HG03095 (cell line): Measurements from ENCODE around the gene ZSCAN21.

Experiments
- ATAC-seq: cut with Tn5 transposase; IDR thresholded peaks from one replicate; pipeline ENCODE4 v1.9.1; 2021; ENCODE audit warnings: moderate library complexity; ENCODE audit not compliant: unreplicated experiment

ZSCAN21 gene

DNA sequence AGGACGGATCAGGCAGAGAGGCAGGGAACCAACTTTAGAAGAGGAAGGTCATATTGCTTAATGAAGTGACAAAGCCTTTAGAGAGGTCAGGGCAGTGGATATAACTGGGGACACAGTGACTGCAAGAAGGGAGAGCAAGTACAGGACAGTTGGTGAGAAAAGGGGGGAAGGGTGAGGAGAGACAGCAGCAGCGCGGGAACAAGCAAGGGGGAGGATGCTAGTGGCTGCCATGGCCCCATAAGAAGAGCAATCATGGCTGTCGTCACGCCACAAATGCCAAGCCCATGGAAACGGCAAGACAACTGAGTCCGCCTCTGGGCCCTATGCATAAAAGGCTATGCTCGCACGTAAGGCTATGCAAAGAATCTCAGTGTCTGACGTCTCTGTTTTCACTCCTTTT is 22.9 kb downstream of the ZSCAN21 start:
- ATAC-seq, result no peak

DNA sequence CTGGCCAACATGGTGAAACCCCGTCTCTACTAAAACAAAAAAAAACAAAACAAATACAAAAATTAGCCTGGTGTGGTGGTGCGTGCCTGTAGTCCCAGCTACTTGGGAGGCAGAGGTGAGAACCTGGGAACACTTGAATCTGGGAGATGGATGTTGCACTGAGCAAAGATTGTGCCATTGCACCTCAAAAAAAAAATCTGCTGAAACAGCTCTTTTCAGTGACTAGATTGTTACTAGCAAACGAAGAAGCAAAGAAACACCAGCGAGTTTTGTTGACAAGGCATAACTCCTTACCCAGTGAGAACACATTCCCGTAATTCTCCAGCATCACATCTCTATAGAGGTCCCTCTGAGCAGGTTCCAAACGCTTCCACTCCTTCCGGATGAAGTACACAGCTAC is 25.3 kb downstream of the ZSCAN21 start:
- ATAC-seq, result no peak

DNA sequence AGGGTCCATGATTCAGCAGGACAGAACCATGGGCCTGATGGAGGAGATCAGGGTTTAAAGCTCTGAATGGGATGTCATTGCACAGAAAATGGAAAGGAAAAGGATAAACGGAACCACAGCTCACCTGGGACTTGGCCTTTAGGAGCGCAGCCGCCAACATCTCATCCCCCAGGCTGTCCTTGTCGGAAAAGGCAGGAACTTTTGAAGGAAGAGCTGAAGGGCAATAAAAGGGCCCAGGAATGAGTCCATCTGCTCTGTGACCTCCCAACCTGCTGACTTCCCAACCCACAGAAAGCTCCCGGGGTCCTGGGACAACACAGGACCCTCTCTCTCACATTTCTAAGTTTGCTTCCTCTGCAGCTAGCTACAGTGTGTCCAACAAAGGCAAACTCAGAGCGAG is 25.8 kb downstream of the ZSCAN21 start:
- ATAC-seq, result no peak

DNA sequence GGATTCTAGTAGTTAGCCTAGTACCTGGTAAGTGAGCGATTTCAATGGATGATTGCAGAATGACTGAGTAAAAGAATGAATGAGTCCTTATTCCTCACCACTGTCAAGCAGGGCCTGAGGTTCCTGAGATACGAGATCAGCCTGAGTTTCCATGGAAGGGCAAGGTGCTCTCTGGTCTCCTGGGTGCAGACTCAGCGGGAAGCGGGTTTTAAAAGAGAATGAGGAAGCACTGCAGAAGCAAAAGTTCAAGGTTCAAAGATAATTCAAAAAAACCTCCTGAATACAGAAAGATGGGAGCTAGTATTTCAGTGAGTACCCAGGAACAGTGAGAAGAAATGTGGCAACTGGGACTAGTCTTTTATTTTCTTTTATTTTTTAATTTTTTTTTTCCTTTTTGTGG is 27.6 kb downstream of the ZSCAN21 start:
- no peak for ATAC-seq

DNA sequence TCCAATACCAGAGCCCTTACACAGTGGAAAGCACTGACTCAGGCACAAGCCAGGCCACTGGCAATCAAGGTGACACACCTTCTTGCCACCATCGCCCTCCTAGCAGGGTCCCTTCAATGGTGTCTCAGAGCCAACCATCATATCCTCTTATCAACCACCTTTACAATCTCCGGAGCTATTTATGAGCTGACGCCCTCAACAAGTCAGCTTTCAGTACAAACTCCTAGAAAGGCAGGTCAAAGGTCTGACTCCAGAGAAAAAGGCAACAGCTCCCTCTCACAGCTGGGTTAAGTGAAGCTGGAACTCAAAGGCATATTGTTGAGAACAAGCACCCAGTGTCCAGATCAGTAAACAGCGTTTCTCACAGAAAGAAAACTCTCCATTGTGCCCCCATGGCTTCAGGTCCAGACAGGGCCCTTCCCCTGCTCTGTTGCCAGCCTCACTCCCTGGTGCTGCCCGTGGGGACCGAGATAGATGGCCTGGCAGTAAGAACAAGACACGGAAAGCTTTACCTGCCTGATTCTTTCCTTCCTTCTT is 29.5 kb downstream of the ZSCAN21 start:
- no peak for ATAC-seq

DNA sequence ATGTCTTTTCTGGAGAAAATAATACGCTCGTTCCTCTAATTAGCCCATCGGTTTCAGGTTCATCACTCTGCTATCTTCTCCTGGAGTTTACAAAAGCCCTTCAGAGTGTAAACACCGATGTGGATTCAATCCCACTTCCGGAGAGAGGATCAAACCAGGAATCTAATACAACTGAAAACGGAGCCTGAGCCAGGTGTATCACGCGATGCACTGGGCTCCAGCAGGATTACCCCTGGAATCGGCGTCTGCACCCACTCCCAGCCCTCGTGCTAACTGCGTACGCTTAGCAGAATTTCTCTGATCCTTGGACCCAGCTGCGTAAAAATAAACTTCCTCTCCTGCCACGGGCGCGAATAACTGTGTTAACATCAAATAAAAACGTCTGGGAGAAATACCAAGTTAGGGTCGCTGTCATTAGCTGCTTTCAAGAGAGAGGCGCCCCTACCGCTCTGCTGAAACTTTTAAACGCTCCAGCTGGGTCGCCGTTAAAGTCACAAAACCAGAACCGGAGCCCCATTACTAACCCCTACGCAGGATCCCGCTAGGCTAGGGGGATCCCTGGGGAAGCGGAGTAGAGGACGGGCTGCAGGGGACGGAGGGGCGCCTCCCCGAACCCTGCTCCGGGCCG is 31.4 kb downstream of the ZSCAN21 start:
- peak; percentile 10 for ATAC-seq

DNA sequence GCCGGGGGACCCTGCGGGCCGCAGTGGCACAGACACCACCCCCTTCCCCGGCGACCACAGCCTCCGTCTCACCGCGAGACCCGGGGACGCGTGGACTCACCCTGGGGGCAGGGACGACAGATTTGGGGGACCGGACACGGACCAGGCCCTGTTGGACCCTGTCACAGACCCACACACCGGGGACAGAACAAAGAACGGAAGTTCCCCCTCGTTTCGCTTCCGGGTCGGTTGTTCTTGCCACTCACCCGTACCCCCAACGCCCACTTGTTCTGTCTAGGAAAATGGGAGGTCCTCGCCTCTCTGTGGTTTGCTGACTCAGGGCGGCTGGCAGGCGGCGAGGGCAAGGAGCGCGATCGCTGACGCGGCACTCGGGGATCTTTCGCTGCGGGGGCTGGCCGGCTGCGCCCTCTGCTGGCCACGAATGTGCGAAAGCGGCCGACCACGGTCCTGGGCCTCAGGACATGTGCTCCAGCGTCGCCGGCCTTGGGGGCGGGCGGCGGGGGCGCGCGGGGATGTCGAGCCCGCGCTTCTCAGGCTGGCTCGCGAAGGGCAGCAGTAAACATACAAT is 32.0 kb downstream of the ZSCAN21 start, which contains the start of gene ZNF3:
TSS of gene ZNF3 (minus strand) at position 189 of the 568 bp plus-strand sequence. CDS start 4,366 bp downstream, outside the sequence.
- ATAC-seq, result peak; percentile 74

DNA sequence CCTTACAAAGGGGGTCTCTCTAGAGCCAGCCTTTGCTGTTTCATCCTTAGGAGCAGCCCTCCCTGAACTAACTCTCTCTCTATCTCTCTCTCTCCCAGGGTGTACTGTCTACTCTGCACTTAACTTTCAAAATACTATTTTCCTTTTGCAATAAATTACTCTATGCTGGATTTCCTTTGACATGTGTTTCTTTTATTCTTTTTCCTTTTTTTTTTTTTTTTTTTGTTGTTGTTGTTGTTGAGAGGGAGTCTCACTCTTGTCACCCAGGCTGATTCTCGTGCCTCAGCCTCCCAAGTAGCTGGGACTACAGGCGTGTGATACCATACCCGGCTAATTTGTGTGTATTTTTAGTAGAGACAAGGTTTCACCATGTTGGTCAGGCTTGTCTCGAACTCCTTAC is 33.4 kb downstream of the ZSCAN21 start:
- no peak for ATAC-seq

DNA sequence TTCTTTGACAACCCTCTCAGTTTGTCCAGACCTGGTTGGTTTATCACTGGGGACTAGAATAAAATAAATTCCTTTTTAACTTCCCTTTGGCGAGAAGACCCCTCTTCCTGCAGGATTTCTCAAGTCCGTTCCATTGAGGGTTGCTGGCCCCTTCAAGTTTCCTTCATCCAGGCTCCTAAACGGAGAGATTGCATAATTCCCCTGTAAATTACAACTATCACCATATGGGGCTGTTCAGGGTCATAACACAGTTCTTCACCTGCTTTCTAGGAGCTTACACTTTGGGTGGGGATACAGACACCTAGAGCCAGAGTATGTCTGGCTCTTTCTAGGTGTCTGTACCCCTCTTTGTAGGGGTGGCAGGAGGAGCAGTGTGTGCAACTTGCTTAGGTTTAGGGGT is 35.9 kb downstream of the ZSCAN21 start:
- ATAC-seq, result no peak

DNA sequence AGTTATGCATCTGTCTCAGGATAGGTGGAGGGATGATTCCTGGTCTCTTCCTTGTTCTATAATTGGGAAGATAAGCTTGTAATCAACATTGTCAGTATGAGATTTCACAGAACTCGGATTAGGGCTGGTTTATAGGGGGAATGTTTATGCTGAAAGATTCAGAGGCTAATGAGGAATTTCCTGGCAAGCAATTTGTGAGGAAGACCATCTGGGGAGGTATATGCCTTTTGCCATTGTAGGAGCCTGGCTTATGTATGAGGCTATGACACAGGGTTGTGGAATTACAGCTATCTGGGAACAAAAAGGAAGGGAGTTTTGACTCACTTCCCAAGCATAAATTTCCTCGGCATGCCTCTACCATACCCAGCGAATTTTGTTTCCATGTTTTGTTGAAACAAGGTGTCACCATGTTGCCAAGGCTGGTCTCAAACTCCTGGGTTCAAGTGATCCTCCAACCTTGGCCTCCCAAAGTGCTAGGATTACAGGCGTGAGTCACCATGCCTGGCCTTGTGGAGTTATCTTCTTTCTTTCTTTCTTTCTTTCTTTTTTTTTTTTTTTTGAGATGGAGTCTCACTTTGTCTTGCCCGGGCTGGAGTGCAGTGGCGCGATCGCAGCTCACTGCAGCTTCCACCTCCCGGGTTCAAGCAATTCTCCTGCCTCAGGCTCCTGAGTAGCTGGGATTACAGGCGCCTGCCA is 37.6 kb downstream of the ZSCAN21 start:
- ATAC-seq, result no peak

DNA sequence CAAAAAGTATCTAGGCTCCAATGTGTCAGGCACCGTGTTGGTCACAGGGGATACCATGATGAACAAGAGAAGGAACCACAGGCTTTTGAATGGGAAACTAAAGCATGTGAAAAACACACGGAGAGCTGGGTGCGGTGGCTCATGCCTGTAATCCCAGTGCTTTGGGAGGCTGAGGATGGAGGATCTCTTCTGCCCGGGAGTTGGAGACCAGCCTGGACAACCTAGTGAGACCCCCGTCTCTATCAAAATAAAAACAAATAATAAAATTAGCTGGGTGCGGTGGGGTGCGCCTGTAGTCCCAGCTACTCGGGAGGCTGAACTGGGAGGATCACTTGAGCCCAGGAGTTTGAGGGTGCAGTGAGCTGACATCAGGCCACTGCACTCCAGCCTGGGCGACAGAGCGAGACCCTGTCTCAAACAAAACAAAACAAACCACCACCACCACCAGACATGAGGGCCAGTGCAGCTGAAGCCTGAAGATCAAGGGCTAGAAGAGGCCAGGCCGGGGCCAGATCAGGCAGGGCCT is 38.6 kb downstream of the ZSCAN21 start:
- ATAC-seq, result no peak

DNA sequence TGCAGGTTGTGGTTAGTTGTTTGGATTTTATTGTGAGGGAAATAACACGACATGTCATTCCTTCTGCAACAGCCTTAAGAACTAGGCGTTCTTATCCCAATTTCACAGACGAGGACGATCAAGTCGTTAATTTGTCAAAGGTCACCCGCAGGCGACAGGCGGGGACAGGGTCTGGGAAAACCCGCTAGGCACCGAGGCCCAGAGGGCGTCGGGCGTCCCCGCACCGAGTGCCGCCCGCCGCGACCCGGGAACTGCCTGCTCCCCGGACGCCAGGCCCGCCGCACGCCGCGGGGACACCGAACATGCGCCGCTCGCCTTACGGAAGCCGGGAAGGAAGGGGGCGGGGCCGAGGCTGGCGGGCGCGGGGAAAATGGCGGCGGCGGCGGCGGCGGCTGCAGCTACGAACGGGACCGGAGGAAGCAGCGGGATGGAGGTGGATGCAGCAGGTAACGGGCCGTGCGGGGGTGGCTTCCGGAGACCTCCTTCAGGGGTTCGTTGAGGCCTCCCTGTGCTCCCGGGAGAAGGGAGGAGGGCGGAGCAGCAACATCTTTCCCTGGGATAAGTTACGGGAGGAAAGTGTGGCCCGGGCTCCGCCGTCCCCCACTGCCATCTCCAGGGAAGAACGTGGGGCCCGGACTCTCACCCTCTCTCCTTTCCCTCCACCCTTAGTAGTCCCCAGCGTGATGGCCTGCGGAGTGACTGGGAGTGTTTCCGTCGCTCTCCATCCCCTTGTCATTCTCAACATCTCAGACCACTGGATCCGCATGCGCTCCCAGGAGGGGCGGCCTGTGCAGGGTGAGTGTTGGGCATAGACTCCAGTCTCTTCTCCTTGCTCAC is 39.3 kb downstream of the ZSCAN21 start, which contains the start of gene COPS6:
TSS of gene COPS6 (plus strand) at position 349 of the 837 bp plus-strand sequence. CDS start at position 371, 22 bp downstream.
- ATAC-seq, result peak; percentile 44

DNA sequence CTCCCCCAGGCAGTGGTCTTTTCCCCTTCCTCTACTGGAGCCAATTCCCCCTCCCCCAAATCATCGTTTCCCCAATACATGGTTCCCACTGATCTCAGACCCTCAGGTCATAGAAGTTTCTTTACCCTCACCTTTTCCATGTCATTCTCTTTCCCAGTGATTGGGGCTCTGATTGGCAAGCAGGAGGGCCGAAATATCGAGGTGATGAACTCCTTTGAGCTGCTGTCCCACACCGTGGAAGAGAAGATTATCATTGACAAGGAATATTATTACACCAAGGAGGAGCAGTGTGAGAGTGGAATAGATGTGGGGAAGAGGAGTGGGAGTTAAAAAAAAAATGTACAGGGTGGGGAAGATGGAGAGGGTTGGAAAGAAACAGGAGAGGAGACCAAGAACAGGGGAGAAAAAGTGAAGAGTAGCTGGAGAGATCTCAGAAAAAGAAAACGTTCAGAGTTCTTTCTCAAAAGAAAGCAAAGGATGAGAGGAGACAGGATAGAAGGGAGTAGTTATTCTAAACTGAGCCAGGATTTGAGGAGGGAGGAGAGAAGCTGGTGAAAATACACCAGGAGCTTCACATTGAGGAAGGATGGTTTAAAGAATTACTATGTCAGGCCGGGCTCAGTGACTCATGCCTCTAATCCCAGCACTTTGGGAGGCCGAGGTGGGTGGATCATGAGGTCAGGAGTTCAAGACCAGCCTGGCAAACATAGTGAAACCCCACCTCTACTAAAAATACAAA is 40.1 kb downstream of the ZSCAN21 start:
- no peak for ATAC-seq

DNA sequence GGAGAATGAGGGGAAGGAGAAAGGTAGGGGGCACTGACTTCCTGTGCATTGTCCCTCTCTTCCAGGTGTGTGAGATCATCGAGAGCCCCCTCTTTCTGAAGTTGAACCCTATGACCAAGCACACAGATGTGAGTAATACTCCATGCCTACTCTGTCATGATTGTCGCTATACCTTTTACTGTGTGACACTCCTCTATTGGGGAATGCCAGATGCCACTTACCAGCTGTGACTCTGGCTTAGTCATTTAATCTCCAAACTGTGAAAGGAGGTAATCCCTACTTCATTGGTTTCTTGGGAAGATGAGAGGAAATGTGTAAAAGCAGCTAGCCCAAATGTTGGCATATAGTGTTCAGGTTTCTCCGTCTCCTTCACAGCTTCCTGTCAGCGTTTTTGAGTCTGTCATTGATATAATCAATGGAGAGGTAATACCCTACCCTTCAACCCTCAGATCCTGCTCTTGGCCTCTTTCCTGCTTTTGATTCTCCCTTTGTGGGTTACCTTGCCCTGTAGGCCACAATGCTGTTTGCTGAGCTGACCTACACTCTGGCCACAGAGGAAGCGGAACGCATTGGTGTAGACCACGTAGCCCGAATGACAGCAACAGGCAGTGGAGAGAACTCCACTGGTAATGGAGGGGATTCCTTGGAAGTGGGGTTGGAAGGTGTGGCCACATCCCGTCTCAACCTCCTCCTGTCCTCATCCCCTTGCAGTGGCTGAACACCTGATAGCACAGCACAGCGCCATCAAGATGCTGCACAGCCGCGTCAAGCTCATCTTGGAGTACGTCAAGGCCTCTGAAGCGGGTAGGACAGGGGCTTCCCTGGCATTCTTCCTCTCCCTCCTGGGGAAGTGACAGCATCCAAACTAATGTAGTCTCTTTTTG is 41.2 kb downstream of the ZSCAN21 start:
- ATAC-seq, result no peak

DNA sequence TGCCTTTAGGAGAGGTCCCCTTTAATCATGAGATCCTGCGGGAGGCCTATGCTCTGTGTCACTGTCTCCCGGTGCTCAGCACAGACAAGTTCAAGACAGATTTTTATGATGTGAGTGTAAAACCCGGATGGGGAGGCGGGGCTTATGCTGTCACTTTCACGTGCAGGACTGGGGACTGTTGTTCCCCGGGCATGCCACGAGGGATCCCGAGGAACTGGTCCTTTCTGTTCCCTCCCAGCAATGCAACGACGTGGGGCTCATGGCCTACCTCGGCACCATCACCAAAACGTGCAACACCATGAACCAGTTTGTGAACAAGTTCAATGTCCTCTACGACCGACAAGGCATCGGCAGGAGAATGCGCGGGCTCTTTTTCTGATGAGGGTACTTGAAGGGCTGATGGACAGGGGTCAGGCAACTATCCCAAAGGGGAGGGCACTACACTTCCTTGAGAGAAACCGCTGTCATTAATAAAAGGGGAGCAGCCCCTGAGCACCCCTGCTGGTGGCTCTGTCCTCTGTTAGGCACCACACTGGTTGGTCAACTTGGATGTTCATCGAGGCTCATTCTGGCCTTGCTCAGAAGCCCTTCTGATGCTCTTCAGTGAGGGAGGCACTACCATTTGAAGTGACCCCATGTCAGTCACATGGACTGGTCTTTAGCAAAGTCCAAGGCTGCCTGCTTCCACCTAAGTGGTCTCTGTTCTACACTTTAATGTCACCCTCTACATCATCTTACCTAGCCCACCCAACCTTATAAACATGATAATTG is 42.0 kb downstream of the ZSCAN21 start:
- no peak for ATAC-seq

DNA sequence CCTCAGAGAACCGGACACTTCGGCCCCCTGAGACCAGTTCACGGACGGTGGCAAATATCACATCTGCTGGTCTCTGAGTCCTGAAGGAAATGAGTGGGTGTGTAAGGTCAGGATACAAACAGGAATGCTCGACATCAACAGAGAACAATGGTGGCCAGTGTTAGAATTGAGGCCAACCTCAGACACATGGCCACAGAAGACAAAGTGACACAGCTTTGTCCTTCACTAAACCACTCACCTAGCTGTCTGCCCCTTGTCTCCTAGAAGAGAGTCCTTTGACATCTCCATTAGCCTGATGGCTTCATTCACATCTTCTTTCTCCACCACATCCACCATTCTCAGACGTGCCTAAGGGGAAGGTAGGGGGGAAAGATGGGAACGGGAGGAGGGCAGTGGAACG is 43.5 kb downstream of the ZSCAN21 start:
- no peak for ATAC-seq

DNA sequence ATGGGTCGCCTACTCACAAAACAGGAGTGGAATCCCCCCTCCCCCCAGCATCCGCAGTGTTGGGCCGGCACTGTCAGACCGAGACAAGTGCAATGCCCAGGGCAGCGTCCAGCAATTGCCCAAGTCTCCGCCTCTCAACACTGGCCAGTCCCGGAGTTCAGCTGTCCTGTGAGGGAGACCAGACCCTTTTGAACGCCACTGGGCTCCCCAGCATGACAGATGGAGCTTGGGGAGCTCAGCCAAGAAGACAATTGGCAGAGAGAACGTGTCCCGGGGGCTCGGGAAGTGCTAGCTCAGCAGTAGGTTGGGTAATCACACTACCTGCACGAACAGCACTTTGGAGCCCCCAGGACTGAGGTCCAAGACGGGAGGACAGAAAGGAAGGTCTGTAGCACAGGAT is 43.9 kb downstream of the ZSCAN21 start:
- no peak for ATAC-seq

DNA sequence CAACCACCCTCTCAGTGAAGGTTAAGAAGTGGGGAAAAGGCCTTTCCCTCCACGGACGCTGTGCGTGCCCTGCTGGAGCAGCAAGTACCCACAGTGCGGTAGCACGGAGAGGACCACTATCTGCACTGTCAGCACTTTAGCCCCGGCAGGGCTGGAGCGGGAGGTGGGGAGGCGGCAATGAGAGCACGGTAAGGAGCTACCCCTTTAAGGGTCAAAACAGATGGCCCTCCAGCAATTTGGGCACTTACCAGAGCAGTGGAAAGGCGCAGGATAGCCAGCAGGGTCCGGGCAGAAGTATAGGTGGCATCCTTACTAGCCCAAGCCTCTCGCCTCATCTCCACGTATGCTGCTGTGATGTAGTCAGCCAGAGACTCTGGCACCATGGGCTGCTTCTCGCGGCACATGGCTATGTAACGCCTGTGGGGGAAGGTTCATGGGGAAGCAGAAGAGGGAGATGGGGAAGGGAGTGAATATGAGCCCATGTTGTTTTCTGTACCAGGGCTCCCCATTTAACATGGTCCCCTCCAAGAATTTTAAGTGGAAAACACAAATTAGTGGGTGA is 44.4 kb downstream of the ZSCAN21 start:
- ATAC-seq, result no peak
